GM12878 (cell line): ENCODE measurements around the gene MAP3K10. TPM values are rescaled to one million over a fixed set of nuclear protein-coding genes. Genes with fewer than 3 reads are reported as not detected.

Experiments used
- ATAC-seq: fragments of 200-7000 bp; cut with Tn5 transposase; 3 replicates; pipeline ENCODE4 v1.9.1; 2020; ENCODE audit warnings: mild to moderate bottlenecking, moderate library complexity
- BruUV-seq: library from RNA; stranded (reverse); fragments of 400-500 nt; replicated peaks from 2 replicates; lab custom pipeline; 2021; lab: Mats Ljungman, UMichigan
- CTCF ChIA-PET: fragments of 300-600 bp; sonication (Branson Sonifier 250); formaldehyde crosslinking; extraction: SDS; loops from one replicate; lab custom pipeline; 2021; ENCODE audit warnings: inconsistent platforms; lab: Yijun Ruan, JAX
- POLR2A ChIA-PET: fragments of 350-600 bp; formaldehyde crosslinking; extraction: SDS; loops from one replicate; lab custom pipeline; 2021; ENCODE audit warnings: inconsistent platforms; lab: Charles Lee
- RAD21 ChIA-PET: fragments of 300-600 bp; sonication (Branson Sonifier 250); formaldehyde crosslinking; loops from one replicate; lab custom pipeline; 2023; ENCODE audit warnings: antibody characterized with exemption; ENCODE audit not compliant: unreplicated experiment; lab: Charles Lee
- SMC1A ChIA-PET: fragments of 300-600 bp; sonication (Branson Sonifier 250); formaldehyde crosslinking; loops from one replicate; lab custom pipeline; 2023; ENCODE audit not compliant: unreplicated experiment, uncharacterized antibody; lab: Charles Lee
- DNase-seq: peaks from one replicate; pipeline ENCODE4 v3.0.0-alpha.2; 2011; ENCODE audit warnings: low read depth, low spot score
- FAIRE-seq: peaks from 3 replicates; lab custom pipeline; 2011; peaks lifted over from hg19 to GRCh38; lab: Jason Lieb, UNC
- H2AFZ ChIP-seq: 2 replicates; pipeline ENCODE4 v1.6.0; 2011; ENCODE audit warnings: low read depth, low read length, control low read depth; ENCODE audit not compliant: control insufficient read depth
- H3K27ac ChIP-seq: 2 replicates; pipeline ENCODE4 v1.5.1; 2011; ENCODE audit warnings: control low read depth; ENCODE audit not compliant: control insufficient read depth, insufficient read depth
- H3K27me3 ChIP-seq, 2 experiments: replicated peaks in 1 of 2; 2 replicates each; pipeline versions ENCODE4 v1.6.0 to v1.6.1; 2011; ENCODE audit warnings: low read length in 1 of 2; ENCODE audit not compliant: control insufficient read depth in 2 of 2, insufficient read depth in 2 of 2
- H3K36me3 ChIP-seq, 2 experiments: 2 replicates each; pipeline ENCODE4 v1.5.1; 2011; ENCODE audit warnings: low read length in 1 of 2; ENCODE audit not compliant: control insufficient read depth in 2 of 2, insufficient read depth in 2 of 2
- H3K4me1 ChIP-seq: 2 replicates; pipeline ENCODE4 v1.6.1; 2011; ENCODE audit warnings: mild to moderate bottlenecking, low read length, moderate library complexity, mixed read lengths; ENCODE audit not compliant: control insufficient read depth, insufficient read depth
- H3K4me2 ChIP-seq: 2 replicates; pipeline ENCODE4 v1.6.0; 2011; ENCODE audit warnings: control low read depth; ENCODE audit not compliant: control insufficient read depth, insufficient read depth
- H3K4me3 ChIP-seq: fragments of 200-600 bp; sonication (generic); 2 replicates; pipeline ENCODE4 v1.5.1; 2016
- H3K79me2 ChIP-seq: 2 replicates; pipeline ENCODE4 v1.6.0; 2011; ENCODE audit warnings: low read length; ENCODE audit not compliant: control insufficient read depth, insufficient read depth
- H3K9ac ChIP-seq: 2 replicates; pipeline ENCODE4 v1.8.0; 2011; ENCODE audit warnings: low read length, control low read depth, mixed read lengths; ENCODE audit not compliant: control insufficient read depth, insufficient read depth
- H3K9me3 ChIP-seq: replicated peaks from 3 replicates; pipeline ENCODE4 v1.5.1; 2011; ENCODE audit warnings: mild to moderate bottlenecking, low read length; ENCODE audit not compliant: control insufficient read depth, insufficient read depth
- H4K20me1 ChIP-seq: 2 replicates; pipeline ENCODE4 v1.6.0; 2011; ENCODE audit not compliant: control insufficient read depth, insufficient read depth
- CBX5 ChIP-seq: sonication (generic); IDR thresholded peaks from 2 replicates; pipeline ENCODE4 v1.6.1; 2016; ENCODE audit warnings: low read depth, moderate library complexity, mild to moderate bottlenecking, inconsistent platforms
- MXI1 ChIP-seq: fragments of 150-350 bp; IDR thresholded peaks from 2 replicates; pipeline ENCODE4 v1.6.1; 2011; ENCODE audit warnings: low read depth, mild to moderate bottlenecking, inconsistent platforms, low read length, improper control_type of control experiment
- PAX8 ChIP-seq: fragments of 450-650 bp; IDR thresholded peaks from 2 replicates; pipeline ENCODE4 v1.6.1; 2017; ENCODE audit warnings: mild to moderate bottlenecking, moderate library complexity
- PML ChIP-seq: IDR thresholded peaks from 2 replicates; pipeline ENCODE4 v1.6.1; 2012; ENCODE audit warnings: low read length, inconsistent platforms
- RAD51 ChIP-seq: fragments of 450-650 bp; IDR thresholded peaks from 2 replicates; pipeline ENCODE4 v1.6.1; 2016; ENCODE audit warnings: moderate library complexity, mild to moderate bottlenecking, inconsistent platforms
- RBBP5 ChIP-seq: fragments of 200-600 bp; sonication (generic); conservative IDR thresholded peaks from 2 replicates; pipeline ENCODE4 v1.6.1; 2016
- SIX5 ChIP-seq: IDR thresholded peaks from 2 replicates; pipeline ENCODE4 v1.6.1; 2011; ENCODE audit warnings: mild to moderate bottlenecking, low read depth, low read length, moderate library complexity; ENCODE audit not compliant: severe bottlenecking
- TCF12 ChIP-seq: IDR thresholded peaks from 2 replicates; pipeline ENCODE4 v1.6.1; 2011; ENCODE audit warnings: low read depth, mild to moderate bottlenecking, low read length
- TCF3 ChIP-seq: IDR thresholded peaks from 2 replicates; pipeline ENCODE4 v1.6.1; 2012; ENCODE audit warnings: low read depth, mild to moderate bottlenecking, low read length, borderline replicate concordance; ENCODE audit not compliant: insufficient read depth
- WGBS: methylation state at CpG from one replicate; pipeline ENCODE4 v1.1.6; 2016; ENCODE audit warnings: low lambda C conversion rate; ENCODE audit not compliant: insufficient replicate concordance, insufficient coverage; ENCODE audit errors: missing lambda C conversion rate; 5-methylcytosine and 5-hydroxymethylcytosine counted together
- in situ Hi-C: fragments of 300-500 bp; cut with MboI; formaldehyde crosslinking; loops from 9 replicates; pipeline ENCODE4 v1.14.3; 2018; ENCODE audit warnings: mixed read lengths
- intact Hi-C: fragments of 100-400 bp; cut with micrococcal nuclease; formaldehyde crosslinking; loops from one replicate; pipeline ENCODE4 v1.14.2; 2022; ENCODE audit not compliant: unreplicated experiment
- polyA plus RNA-seq, 11 experiments: library from polyadenylated mRNA; depleted of rRNA in 4 of 11; unstranded in 6 of 11; stranded (reverse) in 5 of 11; fragments of >200 nt; fragmentation: Nextera tagmentation in 4 of 11; fragmentation: Illumina TruSeq in 1 of 11; extraction: Ambion mirVana in 4 of 11; extraction: Trizol in 1 of 11; gene quantifications; 1 replicate in 1 of 11; 2 replicates in 10 of 11; pipeline versions ENCODE4 v1.2.1 to v1.2.3, GENCODE V29; 2011 to 2016; ENCODE audit warnings: inconsistent platforms in 2 of 11, missing spikeins in 2 of 11, low read depth in 1 of 11
- total RNA-seq, 4 experiments: library from RNA; depleted of rRNA in 3 of 4; stranded (reverse); fragments of >200 nt in 3 of 4; fragmentation: Illumina TruSeq in 1 of 4; extraction: Trizol in 1 of 4; gene quantifications; 2 replicates each; pipeline versions ENCODE4 v1.2.1 to v1.2.3, GENCODE V29; 2013 to 2021
- TF ChIP-seq, protein P1 (sequence below): IDR thresholded peaks from 2 replicates; pipeline ENCODE4 v1.6.1; 2012; ENCODE audit warnings: low read depth, low read length, improper control_type of control experiment
- TF ChIP-seq, protein P2 (sequence below): fragments of 450-650 bp; IDR thresholded peaks from 2 replicates; pipeline ENCODE4 v1.6.1; 2016; ENCODE audit warnings: mild to moderate bottlenecking
- TF ChIP-seq, protein P3 (sequence below): fragments of 450-650 bp; IDR thresholded peaks from 2 replicates; pipeline ENCODE4 v1.6.1; 2017; ENCODE audit warnings: mild to moderate bottlenecking
- TF ChIP-seq, protein P4 (sequence below): IDR thresholded peaks from 2 replicates; pipeline ENCODE4 v1.6.1; 2012; ENCODE audit warnings: low read depth, low read length, improper control_type of control experiment
- TF ChIP-seq, protein P5 (sequence below): fragments of 450-650 bp; IDR thresholded peaks from 2 replicates; pipeline ENCODE4 v1.6.1; 2017; ENCODE audit warnings: antibody characterized with exemption, mild to moderate bottlenecking, moderate library complexity
- TF ChIP-seq, protein P6 (sequence below): fragments of 450-650 bp; conservative IDR thresholded peaks from 2 replicates; pipeline ENCODE4 v1.6.1; 2017; ENCODE audit warnings: mild to moderate bottlenecking, moderate library complexity

The MAP3K10 gene
- total and polyA plus RNA-seq, 10 of the 15 experiments (the other 5 are each of a cell fraction or from before 2014, with no cell fraction given) = 0.11 to 16.6 (median 2.6) TPM

DNA sequence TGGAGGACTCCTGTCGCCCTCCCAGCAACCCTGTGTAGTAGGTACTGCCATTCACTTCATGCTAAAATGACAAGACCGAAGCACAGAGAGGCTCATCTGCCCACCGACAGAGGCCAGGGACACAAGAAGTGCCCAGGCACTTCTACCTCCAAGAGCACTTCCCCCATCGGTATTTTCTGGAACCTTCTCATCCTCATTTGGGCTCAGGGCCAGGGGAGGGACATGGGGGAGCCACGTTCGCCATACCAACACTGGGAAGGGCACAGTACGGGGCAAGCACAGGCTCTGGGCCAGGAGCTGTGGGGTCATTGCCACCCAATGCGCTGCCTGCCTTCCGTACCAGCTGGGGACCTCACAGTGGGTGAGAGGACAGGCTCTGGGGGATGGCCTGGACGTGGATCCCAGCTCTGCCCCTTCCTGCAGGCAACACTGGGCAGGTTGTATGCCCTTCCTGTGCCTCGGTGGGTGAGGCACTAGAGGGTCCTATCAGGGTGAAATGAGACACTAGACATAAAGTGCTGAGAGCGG is 56.6 kb downstream of the MAP3K10 start:
- Histone ChIP-seq H3K79me2 (peaks cover 2% of the 10 kb centered on the region; the same call in 1 of the 2 replicates), H3K4me2 (no peak overlapping the region), H3K27ac (no peak overlapping the region), H3K4me1 (no peaks in the 10 kb centered on the region), H3K9ac (no peak overlapping the region), H3K4me3 (no peak overlapping the region), H3K9me3 (no peaks in the 10 kb centered on the region), H4K20me1 (no peaks in the 10 kb centered on the region), H2AFZ (no peak overlapping the region), H3K36me3 (peaks cover 7 to 14% of the 10 kb centered on the region in 2 experiments; a peak in 3 of 4 replicates), H3K27me3 (no peaks in the 10 kb centered on the region)
- intact Hi-C loops = no loop called here
- WGBS = 90% methylated on average over 12 of the region's 12 CpGs
- BruUV-seq = no TSS peak
- ChIA-PET SMC1A (no interaction called here), POLR2A (no interaction called here), CTCF (no interaction called here), RAD21 (no interaction called here)
- no peak for DNase-seq
- no peak for ATAC-seq
- in situ Hi-C loops = no loop called here
- FAIRE-seq = no peak
- TF ChIP-seq MXI1 = no peak
- TF ChIP-seq, protein P1, sequence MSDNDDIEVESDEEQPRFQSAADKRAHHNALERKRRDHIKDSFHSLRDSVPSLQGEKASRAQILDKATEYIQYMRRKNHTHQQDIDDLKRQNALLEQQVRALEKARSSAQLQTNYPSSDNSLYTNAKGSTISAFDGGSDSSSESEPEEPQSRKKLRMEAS = no peak
- no peak for TF ChIP-seq TCF3
- no peak for TF ChIP-seq RAD51
- TF ChIP-seq, protein P2, sequence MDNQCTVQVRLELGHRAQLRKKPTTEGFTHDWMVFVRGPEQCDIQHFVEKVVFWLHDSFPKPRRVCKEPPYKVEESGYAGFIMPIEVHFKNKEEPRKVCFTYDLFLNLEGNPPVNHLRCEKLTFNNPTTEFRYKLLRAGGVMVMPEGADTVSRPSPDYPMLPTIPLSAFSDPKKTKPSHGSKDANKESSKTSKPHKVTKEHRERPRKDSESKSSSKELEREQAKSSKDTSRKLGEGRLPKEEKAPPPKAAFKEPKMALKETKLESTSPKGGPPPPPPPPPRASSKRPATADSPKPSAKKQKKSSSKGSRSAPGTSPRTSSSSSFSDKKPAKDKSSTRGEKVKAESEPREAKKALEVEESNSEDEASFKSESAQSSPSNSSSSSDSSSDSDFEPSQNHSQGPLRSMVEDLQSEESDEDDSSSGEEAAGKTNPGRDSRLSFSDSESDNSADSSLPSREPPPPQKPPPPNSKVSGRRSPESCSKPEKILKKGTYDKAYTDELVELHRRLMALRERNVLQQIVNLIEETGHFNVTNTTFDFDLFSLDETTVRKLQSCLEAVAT = no peak
- TF ChIP-seq, protein P3, sequence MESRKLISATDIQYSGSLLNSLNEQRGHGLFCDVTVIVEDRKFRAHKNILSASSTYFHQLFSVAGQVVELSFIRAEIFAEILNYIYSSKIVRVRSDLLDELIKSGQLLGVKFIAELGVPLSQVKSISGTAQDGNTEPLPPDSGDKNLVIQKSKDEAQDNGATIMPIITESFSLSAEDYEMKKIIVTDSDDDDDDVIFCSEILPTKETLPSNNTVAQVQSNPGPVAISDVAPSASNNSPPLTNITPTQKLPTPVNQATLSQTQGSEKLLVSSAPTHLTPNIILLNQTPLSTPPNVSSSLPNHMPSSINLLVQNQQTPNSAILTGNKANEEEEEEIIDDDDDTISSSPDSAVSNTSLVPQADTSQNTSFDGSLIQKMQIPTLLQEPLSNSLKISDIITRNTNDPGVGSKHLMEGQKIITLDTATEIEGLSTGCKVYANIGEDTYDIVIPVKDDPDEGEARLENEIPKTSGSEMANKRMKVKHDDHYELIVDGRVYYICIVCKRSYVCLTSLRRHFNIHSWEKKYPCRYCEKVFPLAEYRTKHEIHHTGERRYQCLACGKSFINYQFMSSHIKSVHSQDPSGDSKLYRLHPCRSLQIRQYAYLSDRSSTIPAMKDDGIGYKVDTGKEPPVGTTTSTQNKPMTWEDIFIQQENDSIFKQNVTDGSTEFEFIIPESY = no peak
- TF ChIP-seq, protein P4, sequence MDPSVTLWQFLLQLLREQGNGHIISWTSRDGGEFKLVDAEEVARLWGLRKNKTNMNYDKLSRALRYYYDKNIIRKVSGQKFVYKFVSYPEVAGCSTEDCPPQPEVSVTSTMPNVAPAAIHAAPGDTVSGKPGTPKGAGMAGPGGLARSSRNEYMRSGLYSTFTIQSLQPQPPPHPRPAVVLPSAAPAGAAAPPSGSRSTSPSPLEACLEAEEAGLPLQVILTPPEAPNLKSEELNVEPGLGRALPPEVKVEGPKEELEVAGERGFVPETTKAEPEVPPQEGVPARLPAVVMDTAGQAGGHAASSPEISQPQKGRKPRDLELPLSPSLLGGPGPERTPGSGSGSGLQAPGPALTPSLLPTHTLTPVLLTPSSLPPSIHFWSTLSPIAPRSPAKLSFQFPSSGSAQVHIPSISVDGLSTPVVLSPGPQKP = no peak
- TF ChIP-seq PAX8 = no peak
- TF ChIP-seq, protein P5, sequence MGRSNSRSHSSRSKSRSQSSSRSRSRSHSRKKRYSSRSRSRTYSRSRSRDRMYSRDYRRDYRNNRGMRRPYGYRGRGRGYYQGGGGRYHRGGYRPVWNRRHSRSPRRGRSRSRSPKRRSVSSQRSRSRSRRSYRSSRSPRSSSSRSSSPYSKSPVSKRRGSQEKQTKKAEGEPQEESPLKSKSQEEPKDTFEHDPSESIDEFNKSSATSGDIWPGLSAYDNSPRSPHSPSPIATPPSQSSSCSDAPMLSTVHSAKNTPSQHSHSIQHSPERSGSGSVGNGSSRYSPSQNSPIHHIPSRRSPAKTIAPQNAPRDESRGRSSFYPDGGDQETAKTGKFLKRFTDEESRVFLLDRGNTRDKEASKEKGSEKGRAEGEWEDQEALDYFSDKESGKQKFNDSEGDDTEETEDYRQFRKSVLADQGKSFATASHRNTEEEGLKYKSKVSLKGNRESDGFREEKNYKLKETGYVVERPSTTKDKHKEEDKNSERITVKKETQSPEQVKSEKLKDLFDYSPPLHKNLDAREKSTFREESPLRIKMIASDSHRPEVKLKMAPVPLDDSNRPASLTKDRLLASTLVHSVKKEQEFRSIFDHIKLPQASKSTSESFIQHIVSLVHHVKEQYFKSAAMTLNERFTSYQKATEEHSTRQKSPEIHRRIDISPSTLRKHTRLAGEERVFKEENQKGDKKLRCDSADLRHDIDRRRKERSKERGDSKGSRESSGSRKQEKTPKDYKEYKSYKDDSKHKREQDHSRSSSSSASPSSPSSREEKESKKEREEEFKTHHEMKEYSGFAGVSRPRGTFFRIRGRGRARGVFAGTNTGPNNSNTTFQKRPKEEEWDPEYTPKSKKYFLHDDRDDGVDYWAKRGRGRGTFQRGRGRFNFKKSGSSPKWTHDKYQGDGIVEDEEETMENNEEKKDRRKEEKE = no peak
- TF ChIP-seq TCF12 = no peak
- no peak for TF ChIP-seq CBX5
- TF ChIP-seq, protein P6, sequence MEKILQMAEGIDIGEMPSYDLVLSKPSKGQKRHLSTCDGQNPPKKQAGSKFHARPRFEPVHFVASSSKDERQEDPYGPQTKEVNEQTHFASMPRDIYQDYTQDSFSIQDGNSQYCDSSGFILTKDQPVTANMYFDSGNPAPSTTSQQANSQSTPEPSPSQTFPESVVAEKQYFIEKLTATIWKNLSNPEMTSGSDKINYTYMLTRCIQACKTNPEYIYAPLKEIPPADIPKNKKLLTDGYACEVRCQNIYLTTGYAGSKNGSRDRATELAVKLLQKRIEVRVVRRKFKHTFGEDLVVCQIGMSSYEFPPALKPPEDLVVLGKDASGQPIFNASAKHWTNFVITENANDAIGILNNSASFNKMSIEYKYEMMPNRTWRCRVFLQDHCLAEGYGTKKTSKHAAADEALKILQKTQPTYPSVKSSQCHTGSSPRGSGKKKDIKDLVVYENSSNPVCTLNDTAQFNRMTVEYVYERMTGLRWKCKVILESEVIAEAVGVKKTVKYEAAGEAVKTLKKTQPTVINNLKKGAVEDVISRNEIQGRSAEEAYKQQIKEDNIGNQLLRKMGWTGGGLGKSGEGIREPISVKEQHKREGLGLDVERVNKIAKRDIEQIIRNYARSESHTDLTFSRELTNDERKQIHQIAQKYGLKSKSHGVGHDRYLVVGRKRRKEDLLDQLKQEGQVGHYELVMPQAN = no peak
- no peak for TF ChIP-seq SIX5
- no peak for TF ChIP-seq PML
- TF ChIP-seq RBBP5 = no peak
